NCI-H1436 (cell line): ENCODE measurements around the gene IAH1.
"Not testable (repeated sequence)": the region's sequence is repeated elsewhere in the genome, so short reads cannot be mapped to it uniquely, and the experiment has no call there.

Experiments used
- DNase-seq: peaks from one replicate; lab custom pipeline; 2025; lab: John Stamatoyannopoulos, UW

Gene IAH1

DNA sequence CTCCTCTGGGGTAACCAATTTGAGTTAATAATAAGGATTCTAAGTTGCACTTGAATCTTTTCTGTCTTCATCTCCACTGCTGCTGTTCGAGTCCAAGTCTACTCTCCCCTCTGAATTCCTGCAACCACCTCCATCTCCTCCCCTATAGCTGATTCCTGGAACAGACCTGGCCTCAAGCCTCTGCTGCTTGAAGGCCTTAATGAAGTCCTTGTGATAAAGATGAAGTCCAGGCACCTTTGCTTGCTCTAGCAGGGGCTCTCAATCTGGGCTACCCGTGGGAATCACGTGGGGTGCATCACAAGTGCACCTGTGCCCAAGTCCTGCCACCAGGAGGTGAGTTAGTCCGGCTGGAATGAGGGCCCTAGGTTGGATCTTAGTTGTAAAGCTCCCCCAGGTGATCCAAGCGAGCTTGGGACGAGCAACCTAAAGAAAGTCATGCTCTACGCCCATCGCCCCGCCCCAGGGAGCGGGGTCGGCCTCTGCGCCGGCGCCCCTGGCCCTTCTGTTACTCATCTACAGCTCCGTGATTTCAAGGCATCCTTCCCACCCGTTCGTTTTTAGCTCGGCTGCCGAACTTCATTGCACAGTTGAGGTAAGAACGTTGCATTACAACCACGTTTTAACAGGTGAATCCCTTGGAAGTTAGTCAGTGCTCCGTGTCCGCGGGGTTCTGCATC is 905 bp upstream of the IAH1 start:
- DNase-seq, result no peak

DNA sequence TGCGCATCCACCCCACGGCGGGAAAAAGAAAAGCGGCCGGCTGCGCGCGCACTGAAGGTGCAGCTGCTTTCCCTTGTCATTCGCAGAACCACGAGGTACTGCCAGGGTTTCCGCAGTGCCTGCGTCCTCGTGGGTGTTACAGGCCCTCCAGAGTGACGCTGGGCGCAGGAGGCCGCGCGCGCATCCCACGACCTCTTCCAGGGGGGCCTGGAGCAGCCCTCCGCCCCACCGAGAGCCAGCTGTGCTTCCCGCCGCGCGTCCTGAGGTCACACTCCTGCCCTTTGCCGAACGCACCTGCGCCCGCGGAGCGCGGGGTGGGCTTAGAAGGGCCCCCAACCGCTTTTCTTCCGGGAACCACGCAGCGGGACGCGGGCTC is 378 bp upstream of the IAH1 start:
- no peak for DNase-seq

DNA sequence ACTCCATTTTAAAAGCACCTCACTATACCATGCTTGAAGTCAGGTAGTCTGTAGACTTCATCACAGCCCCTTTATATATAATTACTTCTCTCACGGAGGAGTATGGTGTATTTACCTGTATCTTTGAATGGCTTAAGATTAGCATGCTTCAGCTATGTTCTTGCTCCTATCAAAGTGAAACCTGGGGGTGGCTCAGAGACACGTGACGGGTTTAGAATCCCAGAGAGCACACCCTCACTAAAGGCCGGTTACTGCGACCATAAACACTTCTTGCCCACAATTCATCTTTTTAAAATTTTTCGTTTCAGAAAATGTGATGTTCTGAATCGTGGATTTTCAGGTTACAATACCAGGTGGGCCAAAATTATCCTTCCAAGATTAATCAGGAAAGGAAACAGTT is 3.6 kb downstream of the IAH1 start:
- DNase-seq, result no peak

DNA sequence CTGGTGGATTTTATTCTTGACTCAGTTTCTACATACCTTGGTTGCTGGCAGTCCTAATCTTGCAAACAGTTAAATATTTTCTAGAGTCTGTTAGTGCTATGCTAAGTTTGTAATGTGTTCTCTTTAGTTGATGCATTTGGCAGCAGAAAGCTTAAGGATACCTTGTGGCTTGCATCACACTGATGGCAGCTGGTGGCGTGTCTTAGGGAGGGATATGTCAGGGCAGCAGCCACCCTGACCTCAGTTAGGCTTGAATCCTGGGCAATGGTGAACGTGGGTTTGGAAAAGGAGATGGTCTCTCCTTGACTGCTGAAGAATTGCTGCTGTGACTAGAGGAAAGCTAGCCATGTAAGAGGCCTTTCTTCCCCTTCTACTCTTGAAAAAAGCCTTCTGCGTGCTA is 4.2 kb downstream of the IAH1 start:
- no peak for DNase-seq

DNA sequence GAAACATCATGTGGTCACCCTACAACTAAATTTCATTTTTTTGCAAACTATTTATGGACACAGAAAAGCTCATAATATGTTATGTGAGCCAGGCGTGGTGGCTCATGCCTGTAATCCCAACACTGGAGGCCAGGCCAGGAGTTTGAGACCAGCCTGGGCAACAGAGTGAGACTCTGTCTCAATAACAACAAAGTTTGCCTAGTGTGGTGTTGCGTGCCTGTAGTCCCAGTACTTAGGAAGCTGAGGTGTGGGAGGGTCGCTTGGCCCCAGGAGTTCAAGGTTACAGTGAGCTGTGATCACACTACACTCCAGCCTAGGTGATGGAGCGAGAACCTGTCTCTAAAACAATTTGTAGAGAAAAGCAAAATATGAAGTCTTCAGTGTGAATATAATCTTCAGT is 5.8 kb downstream of the IAH1 start:
- DNase-seq, result no peak

DNA sequence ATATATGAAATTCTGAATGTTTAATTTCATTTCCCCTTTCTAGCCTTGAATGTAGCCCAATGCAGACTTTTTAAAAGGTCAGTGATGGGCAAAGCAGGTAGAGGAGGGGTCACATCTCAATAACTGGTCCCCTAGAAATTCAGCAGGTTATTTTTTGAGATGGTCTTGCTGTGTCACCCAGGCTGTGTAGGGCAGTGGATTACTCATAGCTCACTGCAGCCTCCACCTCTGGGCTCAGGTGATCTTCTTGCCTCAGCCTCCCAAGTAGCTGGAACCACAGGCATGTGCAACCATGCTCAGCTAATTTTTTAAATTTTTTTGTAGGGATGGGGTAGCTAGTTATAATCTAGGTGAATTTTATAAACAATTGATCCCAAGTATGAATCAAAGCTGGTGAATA is 8.8 kb downstream of the IAH1 start:
- DNase-seq, result no peak

DNA sequence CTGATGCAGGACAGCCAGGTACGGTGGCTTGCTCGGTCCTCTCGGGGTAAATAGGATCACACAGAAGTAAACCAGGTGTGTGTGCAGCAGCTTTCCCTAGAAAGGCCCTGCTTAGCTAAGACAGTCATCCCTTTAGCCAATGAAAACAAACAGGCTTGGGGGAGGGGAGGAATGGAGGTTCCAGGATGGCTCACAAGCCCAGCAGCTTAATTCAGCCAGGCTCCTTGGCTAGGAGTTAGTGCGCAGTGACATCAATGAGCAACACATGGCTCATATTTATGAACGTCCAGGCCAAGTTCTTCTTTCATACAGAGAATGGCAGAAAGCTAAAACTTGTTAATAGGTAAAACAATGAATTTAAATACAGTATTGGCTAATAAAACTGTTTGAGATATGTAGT is 10.2 kb downstream of the IAH1 start:
- DNase-seq, result no peak

DNA sequence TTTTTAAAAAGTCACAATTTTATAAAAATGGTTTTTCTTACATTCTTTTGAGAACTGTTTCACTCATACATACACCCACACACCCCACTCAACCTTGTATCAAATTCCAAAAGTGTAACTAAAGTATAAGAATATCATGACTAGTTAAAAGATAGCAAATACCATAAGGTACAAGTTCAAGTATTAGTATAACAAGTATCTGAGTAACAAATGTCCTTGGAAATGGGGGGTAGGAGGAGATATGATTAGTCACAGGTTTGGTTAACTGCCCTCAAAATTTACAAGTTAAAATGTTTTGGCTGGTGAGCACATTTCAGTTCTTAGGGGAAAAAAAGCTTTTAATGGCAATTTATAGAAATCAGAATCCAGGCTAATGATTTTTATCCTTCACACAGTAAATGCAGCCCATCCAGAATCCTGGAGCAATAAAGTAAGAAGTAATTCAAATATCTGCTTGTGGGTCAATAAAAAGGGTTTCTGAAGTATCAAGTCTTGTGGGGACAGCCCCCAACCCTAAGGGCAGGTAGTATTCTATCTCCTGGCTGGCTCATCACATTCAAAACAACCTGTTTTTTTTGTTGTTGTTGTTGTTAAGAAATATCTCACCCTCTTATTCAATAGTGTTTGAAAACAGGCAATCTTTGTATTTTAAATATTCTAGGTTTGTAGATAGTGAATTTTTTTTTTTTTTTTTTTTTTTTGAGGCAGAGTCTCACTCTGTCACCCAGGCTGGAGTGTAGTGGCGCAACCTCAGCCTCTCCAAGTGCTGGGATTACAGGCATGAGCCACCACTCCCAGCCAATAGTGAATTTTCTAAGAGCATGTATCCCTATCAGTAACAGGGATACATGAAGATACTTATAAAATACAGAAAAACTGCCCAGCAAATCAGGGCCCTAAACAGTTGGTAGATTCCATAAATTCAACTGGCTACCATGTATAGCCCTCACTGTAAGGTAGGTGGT is 14.5 kb downstream of the IAH1 start:
- no peak for DNase-seq

DNA sequence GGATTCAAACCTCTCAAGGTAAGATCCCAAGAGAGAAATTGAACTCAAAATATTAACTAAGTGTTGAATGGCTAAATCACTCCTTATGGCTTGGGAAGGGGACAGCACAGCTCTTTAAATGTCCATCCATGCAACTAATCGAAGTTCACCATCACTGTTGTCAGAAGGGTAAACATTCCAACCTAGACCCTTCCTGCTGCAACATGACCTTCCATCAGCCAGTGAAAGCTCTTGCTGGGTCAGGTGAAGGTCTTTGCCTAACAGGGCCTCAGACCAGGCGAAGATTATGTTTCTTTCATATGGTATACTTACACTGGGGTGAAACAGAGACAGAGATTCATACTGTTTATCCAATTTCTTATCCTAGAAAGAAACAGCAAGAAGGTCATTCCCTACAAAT is 16.4 kb downstream of the IAH1 start:
- DNase-seq, result no peak

DNA sequence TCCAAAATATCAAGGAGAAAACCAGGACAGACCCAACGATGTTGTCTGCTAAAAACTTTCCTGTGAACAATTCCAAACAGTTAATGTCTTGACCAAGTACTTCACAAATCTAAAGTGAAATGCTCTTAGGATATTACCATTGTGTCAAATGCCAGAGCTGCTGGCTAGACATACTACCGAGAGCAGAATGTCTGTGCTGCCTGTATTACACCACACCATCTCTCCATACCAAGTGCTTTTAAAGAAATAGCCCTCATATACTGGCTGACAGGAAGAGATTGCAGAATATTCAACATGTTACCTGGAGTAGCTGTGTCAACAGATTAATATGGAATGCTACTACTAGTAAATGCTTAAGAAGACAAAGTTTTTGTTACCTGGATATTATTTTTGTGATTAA is 18.6 kb downstream of the IAH1 start:
- no peak for DNase-seq

DNA sequence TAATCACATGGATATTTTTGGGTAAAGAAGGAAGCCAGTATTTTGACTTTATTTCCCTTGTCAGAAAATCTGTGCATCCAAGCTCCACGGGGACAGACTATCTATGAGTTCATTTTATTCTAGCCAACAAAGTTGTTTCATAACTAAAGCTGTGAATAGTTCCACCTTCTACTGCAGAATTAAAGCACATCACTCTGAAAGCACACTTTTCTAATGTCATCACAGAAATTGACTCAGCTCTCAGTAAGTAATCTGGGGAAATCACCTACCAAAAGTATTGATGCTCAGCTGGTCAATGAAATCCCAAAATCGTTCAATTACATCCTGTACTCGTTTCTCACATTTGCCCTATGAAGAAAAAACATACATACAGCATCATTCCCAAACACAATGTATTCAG is 19.1 kb downstream of the IAH1 start:
- DNase-seq, result no peak

DNA sequence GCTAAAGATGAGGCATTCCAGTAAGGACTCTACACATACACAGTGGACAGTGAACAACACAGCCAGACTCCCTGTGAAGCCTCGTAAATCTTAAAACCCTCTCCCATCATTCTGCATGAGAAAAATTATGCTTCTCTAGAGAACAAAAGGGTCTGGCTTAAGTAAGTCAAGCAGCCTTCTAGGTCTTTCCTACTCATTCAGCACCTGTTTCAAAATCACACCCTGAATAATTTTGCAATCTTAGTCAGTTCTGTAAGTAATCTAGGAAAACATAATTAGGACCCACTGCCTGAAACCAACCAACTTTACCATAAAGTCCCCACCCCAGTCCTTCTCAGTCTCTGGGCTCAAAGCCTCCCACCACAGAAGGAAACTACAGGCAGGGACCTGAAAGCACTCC is 19.7 kb downstream of the IAH1 start:
- no peak for DNase-seq

DNA sequence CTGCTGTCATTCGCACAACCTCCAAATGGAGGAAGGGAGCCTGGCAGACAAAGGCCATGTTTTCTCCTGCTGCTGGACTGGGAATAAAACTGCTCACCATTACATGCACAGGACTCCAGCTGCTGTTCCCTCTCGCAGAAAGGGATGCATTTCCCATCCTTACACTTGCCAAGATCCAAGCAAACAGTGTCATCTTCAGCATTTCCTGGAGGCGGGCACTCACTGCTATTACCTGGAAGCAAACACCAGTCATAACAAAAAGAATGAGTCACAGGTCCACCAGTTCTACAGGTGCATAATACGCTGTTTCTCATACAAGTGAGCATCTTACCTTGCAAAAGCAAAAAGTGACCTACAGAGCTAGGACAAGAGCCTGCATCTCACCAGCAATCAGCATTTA is 22.7 kb downstream of the IAH1 start:
- DNase-seq, result no peak

DNA sequence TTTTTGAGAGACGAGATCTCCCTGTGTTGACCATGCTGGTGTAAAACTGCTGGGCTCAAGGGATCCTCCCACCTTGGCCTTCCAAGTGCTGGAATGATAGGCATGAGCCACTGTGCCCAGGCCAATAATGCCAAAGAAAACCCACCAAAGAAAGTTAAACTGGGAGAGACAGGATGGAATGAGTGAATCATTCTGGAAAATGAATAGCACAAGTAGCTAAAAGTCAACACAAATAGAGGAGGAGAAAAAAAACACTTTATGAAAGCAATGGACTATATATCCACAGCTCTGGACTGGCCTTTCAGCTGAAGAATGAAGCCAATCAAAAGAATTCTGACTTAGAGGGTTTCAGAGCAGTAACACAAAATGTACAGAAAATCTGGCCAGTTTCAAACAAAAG is 23.9 kb downstream of the IAH1 start:
- DNase-seq, result no peak

DNA sequence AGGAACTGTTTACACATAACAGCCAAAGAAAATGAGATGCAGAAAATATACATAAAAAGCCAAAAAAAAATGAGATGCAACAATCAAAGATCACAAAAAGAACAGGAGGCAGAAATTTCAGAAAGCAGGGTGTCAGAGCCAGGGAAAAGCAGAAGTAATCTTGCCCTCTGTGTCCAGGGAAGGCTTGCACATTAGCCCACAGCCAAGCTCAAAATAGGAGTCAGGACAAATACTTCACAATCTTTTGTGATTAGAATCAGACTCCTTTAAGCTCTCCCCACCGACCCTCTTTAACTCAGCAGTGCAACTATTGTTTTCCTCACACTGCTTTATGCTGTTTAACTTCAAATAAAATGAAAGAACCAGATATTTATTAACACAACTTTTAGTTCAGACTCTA is 34.6 kb downstream of the IAH1 start:
- DNase-seq, result no peak

DNA sequence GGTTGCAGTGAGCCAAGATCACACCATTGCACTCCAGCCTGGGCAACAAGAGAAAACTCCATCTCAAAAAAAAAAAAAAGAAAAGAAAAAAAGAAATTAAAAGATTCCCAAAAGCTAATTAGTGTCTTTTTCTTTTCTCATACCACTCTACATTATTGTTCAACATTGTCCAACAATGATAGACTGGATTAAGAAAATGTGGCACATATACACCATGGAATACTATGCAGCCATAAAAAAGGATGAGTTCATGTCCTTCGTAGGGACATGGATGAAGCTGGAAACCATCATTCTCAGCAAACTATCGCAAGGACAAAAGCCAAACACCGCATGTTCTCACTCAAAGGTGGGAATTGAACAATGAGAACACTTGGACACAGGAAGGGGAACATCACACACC is 39.6 kb downstream of the IAH1 start:
- not testable (repeated sequence) for DNase-seq

DNA sequence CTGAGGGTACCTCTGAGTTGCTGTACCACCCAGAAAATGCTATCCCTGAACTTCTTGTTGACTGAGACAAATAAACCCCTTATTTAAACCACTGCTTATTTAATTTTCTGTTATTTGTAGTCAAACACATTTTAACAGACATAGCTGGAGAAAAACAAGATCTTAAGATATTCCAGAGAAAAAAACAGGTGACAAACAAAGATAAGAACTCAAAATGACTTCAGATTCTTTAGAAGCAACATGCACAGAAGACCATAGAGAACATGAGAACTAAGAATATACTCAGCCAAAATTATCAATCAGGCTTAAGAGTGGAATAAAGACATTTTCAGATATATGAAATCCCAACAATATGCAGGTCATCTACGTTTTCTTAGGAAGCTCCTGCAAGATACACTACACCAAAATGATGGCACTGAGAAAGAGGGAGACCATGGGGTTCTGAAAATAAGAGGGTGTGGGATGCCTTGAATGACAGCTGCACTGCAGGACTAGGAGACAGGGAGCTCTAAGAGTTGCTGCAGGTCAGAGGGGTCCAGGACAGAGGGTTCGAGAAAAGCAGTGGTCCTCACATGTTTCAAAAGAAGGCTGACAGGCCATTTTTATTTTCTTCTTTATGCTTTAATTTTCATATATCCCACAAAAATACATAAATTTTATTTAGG is 42.9 kb downstream of the IAH1 start:
- no peak for DNase-seq

DNA sequence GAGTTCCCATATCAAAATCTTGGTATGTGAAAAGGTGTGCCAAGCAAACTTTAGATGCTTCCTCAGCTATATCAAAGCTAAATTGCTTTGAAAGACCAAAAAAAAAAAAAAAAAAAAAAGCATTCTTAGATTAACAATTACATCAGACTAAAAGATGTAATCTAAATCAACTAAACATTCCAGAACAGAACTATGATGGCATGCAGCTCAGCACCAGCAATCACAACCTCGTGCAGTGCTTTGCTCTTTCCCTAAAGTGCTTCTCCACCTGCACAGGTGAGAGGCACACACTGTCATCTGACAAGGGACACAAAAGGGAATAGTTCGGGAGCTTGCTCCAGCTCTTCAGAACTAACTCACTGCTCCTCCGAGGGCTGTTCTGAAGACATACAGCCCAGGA is 43.8 kb downstream of the IAH1 start:
- no peak for DNase-seq

DNA sequence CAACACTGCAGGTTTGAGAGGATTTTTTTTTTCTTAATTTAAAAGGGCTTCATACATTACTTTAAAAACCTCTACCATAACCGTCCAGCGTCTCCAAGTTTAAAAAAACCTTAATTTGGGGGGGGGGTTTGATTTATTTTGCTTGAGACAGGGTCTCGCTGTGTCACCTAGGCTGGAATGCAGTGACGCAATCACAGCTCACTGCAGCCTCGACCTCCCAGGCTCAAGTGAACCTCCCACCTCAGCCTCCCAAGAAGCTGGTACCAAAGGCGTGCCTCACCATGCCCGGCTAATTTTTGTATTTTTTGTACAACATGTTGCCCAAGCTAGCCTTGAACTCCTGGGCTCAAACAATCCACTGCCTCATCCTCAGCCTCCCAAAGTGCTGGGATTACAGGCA is 44.4 kb downstream of the IAH1 start:
- no peak for DNase-seq

DNA sequence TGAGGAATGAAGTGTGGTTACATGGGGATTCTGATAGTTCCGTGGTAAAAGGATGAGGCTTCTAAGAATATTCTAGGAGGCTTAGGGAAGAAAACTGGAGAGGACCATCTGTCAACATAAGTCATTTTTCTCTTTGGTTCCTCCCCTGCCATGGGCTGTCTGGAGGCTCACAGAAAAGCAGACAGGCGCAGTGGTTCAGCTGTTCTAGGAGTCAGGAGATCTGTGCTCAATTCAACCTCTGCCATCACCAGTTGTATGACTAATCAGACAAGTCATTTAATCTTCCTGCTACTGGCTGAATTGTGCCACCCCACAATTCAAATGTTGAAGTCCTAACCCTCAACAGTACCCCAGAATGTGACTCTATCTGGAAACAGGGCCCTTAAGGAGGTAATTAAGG is 44.9 kb downstream of the IAH1 start:
- DNase-seq, result no peak

DNA sequence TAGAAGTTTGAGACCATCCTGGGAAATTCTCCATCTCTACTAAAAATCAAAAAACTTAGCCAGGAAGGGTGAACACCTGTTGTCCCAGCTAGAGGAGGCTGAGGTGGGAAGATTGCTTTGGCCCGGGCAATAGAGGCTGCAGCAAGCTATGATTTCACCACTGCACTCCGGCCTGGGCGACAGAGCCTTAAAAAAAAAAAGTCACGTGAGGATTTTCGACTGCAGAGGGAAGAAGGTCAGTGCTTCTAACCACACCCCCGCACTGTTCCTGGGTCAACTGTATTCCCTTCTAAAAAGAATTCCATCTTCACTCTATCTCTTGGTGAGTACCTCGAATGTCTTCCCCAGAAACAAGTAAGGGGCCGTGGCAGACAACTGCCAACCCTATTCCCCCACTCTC is 49.9 kb downstream of the IAH1 start:
- DNase-seq, result no peak

DNA sequence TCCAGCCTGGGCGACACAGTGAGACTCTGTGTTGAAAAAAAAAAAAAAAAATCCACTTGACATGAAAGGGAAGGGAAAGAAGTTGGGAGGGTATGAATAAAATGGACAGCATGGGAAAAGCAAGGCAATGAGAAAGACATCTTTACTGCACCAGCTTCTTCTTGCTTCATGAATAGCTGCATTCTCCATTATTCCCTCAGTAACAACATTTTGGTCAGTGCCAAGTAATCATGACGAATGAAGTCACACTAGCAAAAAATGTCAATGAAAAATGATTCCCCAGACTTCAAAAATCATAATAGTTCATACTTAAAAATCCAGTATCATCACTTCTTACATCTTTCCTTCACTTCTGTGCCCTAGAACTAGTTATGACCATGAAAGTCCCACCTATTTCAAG is 50.9 kb downstream of the IAH1 start:
- DNase-seq, result no peak
